HG03108 (cell line): Measurements from ENCODE around the gene CLEC5A.
"Not testable (repeated sequence)": the region's sequence is repeated elsewhere in the genome, so short reads cannot be mapped to it uniquely, and the experiment has no call there.

Source experiments
- ATAC-seq: cut with Tn5 transposase; IDR thresholded peaks from one replicate; pipeline ENCODE4 v1.9.1; 2021; ENCODE audit warnings: moderate library complexity; ENCODE audit not compliant: unreplicated experiment

The CLEC5A gene

GRCh38 chr7:141949451-141949850 lies 2.7 kb upstream of the CLEC5A start:
- no peak for ATAC-seq

GRCh38 chr7:141949021-141949420 lies 2.2 kb upstream of the CLEC5A start:
- no peak for ATAC-seq

GRCh38 chr7:141945356-141945755 lies 1.4 kb downstream of the CLEC5A start:
- no peak for ATAC-seq

GRCh38 chr7:141944811-141945210 lies 2.0 kb downstream of the CLEC5A start:
- no peak for ATAC-seq

GRCh38 chr7:141943846-141944245 lies 2.9 kb downstream of the CLEC5A start:
- ATAC-seq: no peak

- no peak for ATAC-seq
These were observed 5.7 kb downstream of the CLEC5A start for GRCh38 chr7:141941075-141941474.

- no peak for ATAC-seq
These were observed 16.6 kb downstream of the CLEC5A start for GRCh38 chr7:141930211-141930610.

- ATAC-seq: no peak
These were observed 18.0 kb downstream of the CLEC5A start for GRCh38 chr7:141928845-141929195.

GRCh38 chr7:141928146-141928844 lies 18.5 kb downstream of the CLEC5A start:
- ATAC-seq: no peak

- no peak for ATAC-seq
These were observed 26.5 kb downstream of the CLEC5A start for GRCh38 chr7:141920281-141920680.

GRCh38 chr7:141916099-141916498 lies 30.7 kb downstream of the CLEC5A start, which contains the start of gene OR9A4:
OR9A4 (plus strand) TSS chr7:141916399; CDS start chr7:141918876, 2,477 bp downstream.
- ATAC-seq: no peak

- no peak for ATAC-seq
These were observed 31.2 kb downstream of the CLEC5A start for GRCh38 chr7:141915565-141915964.

- ATAC-seq: no peak
These were observed 35.4 kb downstream of the CLEC5A start for GRCh38 chr7:141911391-141911790.

GRCh38 chr7:141906285-141906684 lies 40.5 kb downstream of the CLEC5A start:
- ATAC-seq: no peak

- ATAC-seq: not testable (repeated sequence)
These were observed 47.4 kb downstream of the CLEC5A start for GRCh38 chr7:141899366-141899765.

- no peak for ATAC-seq
These were observed 55.4 kb downstream of the CLEC5A start for GRCh38 chr7:141891336-141891735.

GRCh38 chr7:141889321-141889720 lies 57.5 kb downstream of the CLEC5A start:
- no peak for ATAC-seq

- no peak for ATAC-seq
These were observed 62.1 kb downstream of the CLEC5A start for GRCh38 chr7:141884539-141885225.

GRCh38 chr7:141880960-141881359 lies 65.8 kb downstream of the CLEC5A start:
- ATAC-seq: no peak

- no peak for ATAC-seq
These were observed 69.4 kb downstream of the CLEC5A start for GRCh38 chr7:141877365-141877764.
